Measurements from ENCODE around the gene IPP.

- TF ChIP-seq CTCF (IDR thresholded peaks at IDR 0.05; ENCODE audit: low read depth, low read length, poor library complexity, severe bottlenecking) (no peak), EZH2phosphoT487 (IDR thresholded peaks at IDR 0.05; ENCODE audit: borderline replicate concordance, low read length) (no peak)
Measured at GRCh38 chr1:45673956-45674355, 76.5 kb downstream of the IPP start.

Data from DOHH2 (cell line).